HT-29 (cell line): ENCODE measurements around the gene ADAMTS17. TPM values are rescaled to one million over a fixed set of nuclear protein-coding genes. Genes with fewer than 3 reads are reported as not detected.

Source experiments
- DNase-seq: peaks from one replicate; pipeline ENCODE4 v3.0.0-alpha.2; 2015; ENCODE audit warnings: low spot score
- total RNA-seq: library from RNA; depleted of rRNA; stranded (reverse); fragments of >200 nt; shearing (Covaris generic); gene quantifications from 2 replicates; pipeline ENCODE4 v1.2.3, GENCODE V29; 2014

Gene ADAMTS17
- total RNA-seq, 1 experiment from 2014 or later: 3.0 TPM

DNA sequence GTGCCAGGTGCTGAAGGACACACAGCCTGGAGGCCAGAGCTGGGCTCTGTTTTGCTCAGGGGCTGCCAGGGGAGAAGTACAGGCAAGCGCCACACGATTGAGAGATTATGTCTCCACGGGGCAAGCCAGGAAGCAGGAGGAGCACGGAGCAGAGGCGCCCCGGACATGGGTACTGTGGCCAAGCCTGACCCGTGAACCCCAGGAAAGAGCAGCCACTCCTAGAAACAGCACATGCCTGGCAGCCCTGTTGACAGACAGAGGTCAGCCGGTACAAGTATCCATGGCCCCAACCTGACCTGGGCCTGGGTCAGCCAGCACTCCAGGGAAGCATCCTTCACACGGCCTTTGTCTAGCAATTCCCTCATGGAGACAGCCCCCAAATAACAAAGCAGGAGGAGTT, 89.4 kb downstream of the ADAMTS17 start:
- DNase-seq: no peak

DNA sequence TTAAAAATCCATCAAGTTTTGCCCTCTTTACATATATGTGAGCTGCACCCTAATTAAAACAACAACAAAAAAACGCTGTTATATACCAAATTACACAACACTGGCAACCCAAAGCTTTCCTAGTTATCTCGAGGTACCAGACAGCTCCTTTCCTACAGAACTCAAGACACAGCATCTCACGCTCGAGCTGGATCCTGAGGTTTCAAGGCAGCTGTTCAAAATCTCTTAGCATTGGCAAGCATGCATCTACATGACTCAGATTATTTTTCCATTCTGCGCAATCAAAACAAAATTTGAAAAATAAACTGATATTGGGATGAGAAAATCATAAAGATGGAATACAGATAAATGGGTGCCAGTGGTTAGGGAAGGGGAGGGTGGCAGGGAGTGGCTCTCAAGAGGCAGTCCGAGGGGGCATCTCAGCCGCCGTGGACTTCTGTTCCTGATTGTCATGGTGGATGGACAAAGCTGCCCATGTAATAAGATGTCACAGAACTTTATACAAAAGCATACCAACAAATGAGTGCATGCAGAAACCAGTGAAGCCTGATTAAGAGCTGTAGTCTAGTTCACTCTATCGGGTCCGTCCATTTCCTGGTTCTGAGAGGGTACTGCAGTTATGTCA, 91.5 kb downstream of the ADAMTS17 start:
- DNase-seq: no peak

DNA sequence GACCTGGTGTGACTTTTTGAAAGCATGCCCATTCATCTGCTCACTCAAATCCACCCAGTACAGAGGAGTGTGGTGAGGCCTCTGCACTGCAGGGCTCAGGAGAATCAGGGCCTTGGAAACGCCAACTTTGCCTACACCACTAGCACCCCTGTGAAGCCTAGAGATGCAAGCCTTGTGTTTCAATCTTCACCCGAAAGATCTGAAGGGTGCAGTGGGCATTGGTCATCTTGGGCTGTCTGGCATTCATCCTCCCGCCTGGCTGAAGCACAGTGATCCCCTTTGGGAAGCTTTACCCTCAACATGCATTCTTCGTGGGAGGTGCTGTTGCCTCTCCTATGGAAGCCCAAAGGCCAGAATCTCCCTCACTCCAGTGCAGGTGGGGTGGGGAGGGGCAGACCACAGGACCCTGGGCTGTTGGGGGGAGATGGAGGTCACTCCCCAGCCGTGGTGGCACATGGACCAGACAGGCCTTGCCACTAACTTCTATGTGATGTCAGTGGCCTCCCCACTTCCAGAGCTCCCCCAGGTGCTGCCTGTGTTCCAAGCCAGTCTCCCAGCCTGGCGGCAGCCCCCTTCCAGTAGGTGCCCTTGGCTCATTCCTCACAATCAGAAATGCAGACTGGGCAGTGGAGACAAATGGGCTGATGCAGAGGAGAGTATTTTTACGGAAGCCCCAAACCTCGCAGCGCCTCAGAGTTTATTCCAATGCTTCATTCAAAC, 92.5 kb downstream of the ADAMTS17 start:
- DNase-seq: no peak

DNA sequence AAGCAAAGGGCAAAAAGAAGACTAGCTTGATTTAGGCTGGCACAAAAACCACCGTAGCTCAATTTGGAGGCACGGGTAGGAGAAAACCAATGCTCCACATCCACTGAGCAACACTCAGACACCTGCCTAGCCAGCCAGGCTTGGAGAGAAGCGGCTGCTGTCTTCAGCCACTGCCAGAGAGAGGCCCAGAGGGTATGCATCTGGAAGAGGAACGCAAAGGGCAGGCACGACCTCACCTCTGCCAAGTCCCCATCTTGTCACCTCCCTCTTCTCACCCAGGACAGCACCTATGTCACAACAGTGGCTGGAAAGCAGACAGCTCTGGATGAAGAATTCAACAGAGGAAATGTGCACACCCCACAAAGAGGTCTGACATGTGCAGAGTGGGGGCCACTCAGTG, 93.5 kb downstream of the ADAMTS17 start:
- no peak for DNase-seq

DNA sequence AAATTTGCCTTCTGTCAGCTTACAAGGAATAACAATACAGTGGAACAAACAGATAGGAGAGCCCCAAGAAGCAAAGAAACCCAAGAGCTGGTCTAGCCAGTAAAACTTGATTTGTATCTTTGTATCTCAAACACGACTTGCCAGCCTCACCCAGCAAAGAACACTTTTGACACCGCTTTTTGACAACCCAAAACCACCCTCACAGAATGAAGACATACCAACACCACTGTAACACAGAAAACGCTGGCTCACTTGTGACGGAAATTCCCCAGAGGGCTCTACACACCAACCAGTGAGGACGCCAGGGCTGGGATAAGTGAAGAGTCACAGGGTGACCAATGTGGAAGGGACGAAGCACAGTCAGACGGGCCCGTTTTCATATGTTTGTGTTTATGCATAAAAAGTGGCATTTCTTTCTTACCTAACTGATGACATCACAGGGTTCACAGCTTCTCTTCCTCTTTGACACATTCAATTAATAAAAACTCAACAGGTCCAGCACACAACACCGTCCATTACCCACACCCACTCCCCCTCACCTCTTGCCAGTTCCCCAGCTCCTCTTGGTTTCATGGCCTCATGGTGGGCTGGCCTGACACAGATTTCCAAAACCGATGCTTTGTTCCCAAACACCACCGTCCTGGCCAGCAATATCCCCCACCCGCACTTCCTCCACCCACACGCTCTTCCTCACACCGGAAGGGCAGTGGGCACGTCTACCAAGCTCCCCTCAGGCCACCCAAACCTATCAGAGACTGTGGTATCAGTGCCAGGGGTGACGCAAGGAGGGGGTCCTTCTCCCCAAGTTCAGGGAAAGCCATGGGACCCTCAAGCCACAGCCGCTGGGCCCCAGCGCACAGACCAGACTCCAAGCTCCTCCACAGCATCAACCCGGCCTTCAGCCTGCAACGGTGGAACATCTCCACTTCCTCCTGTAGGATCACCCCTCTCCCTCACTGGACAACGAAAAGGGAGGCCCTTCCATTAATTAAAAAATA, 94.2 kb downstream of the ADAMTS17 start:
- DNase-seq: no peak

DNA sequence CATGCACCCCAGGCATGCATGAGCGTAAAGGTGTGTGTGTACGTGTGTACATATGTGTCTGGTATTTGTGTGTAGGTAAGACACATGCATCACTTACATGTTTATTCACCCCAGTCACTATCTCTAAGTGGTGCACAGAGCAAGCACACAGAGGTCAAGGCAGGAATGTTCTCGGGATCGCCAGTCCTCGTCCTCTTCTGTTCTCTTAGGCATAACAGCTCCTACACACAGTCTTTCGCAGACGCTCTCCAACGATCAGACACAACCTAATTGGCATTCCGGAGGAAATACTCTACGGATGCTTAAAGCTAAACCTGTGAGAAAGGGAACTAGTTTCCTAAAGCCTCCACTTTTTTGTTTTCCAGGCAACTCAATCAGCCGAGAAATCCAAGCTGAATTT, 95.9 kb downstream of the ADAMTS17 start:
- DNase-seq: no peak

DNA sequence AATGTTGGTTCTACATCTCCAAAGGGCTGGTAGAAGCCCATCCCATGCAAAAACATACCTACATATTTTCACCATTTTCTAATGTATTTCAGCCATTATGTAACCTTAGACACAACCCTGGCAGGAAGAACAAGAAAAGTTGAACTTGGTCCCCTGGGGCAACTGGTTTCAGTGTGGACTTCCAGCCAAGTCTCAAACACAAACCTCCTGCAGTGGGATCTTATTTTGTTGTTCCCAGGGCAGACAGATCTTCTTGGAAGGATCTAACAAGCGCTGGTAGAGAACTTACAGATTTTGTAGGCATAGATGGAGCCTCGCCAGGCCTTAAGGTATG, 96.3 kb downstream of the ADAMTS17 start:
- DNase-seq: no peak

DNA sequence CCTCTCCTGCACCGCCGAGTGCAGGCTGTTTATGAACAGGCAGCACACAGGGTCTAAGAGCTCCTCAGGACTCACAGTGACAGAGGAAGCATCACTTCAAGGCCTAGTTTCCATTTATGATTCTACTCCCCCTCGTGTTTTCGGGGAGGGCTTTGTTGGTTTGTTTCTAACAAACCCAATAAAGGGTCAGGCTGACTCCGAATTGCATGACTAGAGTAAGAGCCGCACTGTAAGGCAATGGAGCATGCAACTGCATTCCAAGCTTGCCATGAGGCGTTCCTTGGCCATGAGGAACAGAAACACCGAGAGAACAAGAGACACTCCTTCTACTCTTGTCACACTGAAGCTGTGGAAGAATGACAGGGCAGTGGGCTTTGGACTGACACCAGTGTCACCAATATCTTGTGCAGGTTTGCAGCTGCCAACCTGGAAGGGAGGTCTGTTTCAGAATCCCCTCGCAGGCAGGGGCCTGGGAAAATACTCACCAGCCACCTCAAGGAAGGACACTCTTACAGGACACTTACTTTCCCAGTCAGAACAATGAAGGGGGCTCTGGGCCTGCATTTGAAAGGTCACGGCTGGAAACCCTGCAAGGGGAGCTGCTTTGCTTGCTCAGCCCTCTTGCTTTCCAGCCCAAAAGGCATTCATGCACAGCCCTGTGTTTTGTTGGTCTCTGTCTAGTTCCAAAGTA, 96.8 kb downstream of the ADAMTS17 start:
- DNase-seq: no peak

DNA sequence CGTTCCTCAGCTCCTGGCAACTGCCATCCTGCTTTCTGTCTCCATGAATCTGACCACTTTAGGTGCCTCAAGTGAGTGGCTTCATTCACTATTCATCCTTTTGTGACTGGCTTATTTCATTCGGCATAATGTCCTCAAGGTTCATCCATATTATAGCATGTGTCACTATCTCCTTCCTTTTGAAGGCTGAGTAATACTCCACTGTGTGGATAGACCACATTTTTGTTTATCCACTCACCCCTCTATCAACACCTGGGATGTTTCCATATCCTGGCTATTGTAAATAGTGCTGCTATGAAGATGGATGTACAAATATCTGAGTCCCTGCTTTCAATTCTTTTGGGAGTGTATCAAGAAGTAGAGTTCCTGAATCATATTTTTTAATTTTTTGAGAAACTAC, 98.8 kb downstream of the ADAMTS17 start:
- no peak for DNase-seq

DNA sequence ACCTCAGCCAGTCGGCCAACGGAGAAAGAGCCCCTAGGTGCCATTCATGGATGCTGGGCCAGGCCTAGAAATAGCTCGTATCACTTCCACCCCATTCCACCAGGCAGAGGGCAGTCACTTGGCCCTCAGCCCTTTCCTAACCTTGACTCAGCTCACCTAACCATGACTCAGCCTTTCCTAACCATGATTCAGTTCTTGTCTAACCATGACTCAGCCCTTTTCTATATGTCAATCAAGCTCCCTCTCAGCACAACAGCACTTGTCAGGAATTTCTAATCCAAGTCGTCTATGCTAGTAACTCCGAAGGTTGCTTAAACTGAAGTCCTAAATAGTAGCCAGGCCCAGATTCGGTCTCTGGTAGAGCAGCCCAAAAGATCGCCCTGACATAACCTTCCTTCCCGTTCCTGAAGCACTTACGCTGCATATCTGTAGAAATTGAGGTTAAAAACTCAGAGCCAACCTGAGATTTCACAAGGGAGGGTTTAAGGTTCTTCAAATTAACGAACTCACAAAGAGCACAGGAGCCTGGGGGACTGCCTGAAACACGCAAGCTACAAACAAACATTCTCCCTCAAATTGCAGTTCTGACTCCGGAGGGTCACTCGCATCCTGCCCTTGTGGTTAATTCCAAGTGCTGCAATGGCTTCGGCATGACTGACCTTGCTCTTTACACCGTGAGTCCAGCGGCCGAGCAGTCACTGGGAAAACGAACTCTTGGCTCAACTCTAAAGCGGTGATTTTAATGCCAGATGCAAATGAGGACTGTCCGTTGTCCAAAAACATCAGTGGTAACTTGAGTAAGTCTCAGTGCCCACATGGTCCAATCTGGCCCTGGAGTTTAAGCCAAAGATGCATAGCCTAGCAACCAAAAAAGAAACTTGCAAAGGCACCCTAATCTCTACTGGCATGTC, 99.9 kb downstream of the ADAMTS17 start:
- peak; percentile 40 for DNase-seq

DNA sequence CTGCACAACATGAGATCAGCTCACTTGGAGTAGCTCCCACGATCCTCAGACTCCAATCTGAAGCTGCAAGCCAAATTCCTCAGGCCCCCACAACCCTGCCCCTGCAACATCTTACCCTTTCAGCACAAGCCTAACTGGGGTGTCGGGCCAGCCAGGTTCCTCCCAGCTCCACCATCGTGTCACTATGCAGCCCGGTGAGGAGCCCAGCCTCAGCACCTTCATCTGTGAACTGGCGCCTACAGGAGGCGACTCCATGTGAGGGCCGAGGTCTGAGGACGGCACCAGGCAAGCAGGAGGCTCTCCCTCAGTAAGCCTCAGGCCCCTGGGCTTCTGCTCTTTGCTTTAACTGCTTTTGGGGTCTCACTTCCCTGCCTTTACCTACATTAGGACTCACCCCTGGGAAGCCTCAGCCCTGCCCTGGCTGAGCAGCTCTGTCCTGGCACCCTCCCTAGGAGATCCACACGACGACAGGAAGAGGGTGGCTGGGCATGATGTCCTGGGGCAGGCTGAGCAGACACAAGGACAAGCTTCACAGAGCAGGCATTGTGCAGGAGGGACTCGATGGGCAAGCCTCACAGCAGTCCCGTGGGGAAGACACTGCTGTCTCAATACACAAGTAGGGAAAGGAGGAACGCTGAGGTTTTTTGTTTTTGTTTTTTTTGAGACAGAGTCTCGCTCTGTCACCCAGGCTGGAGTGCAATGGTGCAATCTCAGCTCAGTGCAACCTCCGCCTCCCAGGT, 104.6 kb downstream of the ADAMTS17 start:
- no peak for DNase-seq

DNA sequence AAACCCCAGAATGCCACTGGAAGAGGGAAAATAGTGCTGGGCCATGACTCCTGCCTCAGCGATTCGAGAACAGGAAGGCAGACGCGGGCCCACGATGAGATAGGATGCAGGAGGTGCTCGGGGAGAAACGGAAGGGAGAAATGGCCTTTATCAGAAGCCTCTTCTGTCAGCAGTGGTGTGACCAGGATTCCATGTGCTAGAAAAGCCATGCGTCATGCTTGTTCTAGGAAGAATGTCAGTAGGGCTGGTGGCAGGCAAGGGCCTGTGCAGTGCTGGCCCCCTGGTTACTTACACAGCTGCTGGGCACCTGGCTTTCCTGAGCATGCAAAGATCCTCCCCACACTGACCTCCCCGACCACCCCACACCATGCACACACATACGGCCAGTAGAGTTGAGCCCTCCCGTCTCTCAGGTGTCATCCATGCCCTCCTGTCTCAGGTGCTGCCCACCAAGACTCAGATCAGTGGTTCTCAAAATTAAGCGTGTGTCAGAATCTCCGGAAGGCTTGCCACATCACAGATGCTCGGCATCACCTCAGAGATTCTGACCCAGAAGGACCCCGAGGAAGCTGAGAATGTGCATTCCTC, 106.7 kb downstream of the ADAMTS17 start:
- no peak for DNase-seq

DNA sequence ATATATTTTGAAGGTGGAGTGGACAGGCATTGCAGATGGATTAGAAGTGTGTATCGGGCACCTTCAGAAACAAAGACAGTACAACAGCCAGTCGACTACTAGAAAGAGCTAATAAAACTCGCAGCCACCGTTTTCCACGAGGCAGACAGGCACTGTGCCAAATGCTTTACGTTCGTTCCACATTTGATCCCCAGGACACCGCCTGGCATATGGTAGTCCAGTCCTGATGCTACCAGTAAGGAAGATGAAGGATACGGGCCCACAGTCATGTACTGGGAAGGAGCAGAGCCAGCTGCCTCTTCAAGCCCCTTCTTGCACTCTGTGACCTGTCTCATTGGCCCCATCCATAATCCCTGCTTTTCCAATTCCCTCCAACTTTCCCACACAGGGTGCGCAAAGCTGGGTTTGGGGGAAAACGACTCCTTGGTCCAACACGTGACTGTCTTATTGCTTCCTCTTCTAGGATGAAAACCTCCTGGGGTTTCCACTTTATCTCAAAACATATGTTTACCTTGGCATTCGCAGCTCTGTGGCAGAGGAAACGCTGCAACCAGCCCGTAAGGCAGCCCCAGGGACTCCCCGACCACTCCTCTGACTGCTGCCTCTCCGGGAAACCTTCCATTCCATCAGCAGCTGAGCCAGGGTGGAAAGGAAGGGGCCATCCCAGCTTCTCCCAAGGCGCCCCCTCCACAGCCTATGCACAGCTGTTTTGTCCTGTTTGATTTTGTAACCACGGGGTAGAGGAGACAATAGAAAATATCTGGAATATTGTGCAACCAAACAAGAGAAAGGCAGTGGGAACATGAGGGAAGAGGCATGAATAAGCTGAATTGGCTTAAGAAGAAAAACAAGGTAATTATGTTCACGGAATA, 107.4 kb downstream of the ADAMTS17 start:
- no peak for DNase-seq

DNA sequence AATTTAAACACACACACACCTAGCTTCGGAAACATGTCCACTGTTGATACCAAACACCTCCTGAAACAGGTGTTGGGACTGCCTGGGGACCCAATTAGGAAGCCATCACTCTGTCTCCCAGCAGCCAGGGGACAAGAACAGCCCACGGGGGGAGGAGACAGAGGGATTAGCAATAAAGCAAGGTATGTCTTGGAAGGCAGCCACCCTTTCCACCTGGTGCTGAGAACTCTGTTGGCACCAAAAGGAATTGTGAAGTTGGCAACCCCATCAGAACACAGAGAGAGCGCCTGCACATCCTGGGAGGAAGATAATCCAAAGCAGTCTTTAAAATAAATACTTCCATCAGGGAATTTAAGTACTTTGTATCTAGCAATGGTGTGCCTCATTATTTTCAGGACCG, 111.0 kb downstream of the ADAMTS17 start:
- DNase-seq: no peak

DNA sequence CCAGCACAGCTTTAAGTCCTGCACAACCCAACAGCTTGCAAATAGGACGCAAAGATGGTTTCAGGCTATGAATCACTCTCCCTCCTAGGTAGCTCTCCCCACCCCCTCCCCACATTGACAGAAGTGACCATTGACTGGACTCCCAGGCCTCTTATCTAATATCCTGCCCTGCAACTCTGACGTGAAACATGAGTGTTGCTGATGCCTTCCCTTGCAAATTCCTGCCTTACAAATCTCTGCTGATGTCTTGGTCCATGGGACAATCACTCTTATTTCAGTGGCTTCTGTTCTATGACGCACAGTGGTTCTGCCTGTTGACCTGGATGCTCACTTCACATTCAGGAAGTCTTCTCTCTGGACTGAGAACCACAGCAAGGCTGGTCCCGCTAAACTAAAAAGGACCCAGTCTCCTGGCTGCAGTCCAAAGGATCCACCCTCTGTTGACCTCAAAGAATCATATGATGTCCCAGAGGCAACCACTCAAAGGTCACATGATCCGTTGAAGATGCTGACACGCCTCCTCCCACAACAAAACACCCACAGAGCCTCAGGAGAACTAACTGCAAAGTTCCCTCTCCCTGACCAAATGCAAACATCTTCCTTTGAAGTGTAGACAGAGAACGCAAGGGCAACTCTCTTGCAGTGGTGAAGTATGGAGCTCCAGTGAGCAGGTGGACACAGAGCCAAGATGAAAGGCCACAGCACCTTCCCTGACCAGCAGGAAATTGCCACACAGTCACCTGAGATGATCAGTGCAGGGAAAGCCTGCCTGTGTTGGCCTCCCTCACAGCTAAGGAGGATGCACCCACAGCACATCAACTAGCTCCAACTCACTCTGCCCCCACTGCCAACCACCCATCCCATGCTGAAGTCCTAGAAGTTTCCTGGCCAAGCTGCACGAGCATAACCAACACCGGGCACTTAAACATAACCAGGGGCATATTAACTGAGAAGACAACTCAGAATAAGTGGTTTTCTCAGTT, 112.3 kb downstream of the ADAMTS17 start:
- DNase-seq: no peak

DNA sequence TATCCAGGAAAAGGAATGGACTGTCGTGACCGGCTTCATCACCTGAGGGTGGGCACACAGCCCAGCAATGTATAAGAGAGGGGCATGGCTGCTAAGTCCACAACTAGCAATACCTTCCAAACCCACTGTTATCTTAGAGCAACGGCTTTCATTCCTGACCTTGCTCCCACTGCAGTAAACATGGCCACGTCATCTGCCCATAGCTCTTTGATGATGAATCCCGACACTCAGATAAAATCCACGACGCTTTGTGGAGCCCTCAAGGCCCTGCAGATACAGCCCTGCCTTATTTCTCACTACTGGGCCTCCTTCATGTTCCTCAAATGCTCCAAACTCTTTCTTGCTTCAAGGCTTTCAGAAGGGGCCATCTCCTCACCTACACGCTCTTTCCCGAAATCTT, 114.0 kb downstream of the ADAMTS17 start:
- no peak for DNase-seq

DNA sequence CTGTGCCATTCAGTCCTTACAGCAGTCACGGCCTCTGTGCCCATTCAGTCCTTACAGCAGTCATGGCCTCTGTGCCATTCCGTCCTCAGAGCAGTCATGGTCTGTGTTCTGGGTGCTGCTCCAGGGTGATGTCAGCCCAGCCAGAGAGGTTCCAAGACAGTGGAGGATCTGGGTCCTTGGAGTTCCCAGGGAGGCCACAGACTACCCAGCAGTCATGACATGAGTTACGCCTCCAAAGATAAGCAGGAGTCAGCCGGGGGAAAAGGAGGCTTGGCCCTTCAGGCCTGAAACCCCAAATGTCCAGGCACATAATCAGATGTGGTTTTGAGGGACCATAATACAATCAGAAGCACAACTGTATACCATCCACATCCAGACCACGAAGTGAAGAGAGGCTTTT, 115.7 kb downstream of the ADAMTS17 start:
- DNase-seq: no peak
